COLO668 (cell line): ENCODE measurements around the gene GJA3.

Experiments
- DNase-seq: peaks from one replicate; lab custom pipeline; 2025; ENCODE audit not compliant: unreplicated experiment; lab: John Stamatoyannopoulos, UW

The GJA3 gene

GRCh38 chr13:20128459-20128931 lies 32.4 kb downstream of the GJA3 start:
- peak; percentile 48 for DNase-seq

- DNase-seq = peak; percentile 68
These were observed 33.0 kb downstream of the GJA3 start for GRCh38 chr13:20127562-20128458.

GRCh38 chr13:20127262-20127561 lies 33.6 kb downstream of the GJA3 start:
- no peak for DNase-seq

GRCh38 chr13:20126541-20127261 lies 34.2 kb downstream of the GJA3 start:
- no peak for DNase-seq

GRCh38 chr13:20125783-20126165 lies 35.1 kb downstream of the GJA3 start:
- no peak for DNase-seq

GRCh38 chr13:20125129-20125782 lies 35.6 kb downstream of the GJA3 start:
- no peak for DNase-seq

- no peak for DNase-seq
These were observed 36.5 kb downstream of the GJA3 start for GRCh38 chr13:20124303-20124702.

GRCh38 chr13:20121159-20121525 lies 39.7 kb downstream of the GJA3 start:
- DNase-seq = no peak

- no peak for DNase-seq
These were observed 40.9 kb downstream of the GJA3 start for GRCh38 chr13:20119960-20120359.

GRCh38 chr13:20118268-20119140 lies 42.3 kb downstream of the GJA3 start:
- peak; percentile 63 for DNase-seq

GRCh38 chr13:20116213-20116612 lies 44.6 kb downstream of the GJA3 start:
- DNase-seq = no peak

- no peak for DNase-seq
These were observed 46.7 kb downstream of the GJA3 start for GRCh38 chr13:20114066-20114610.

- no peak for DNase-seq
These were observed 51.8 kb downstream of the GJA3 start for GRCh38 chr13:20109037-20109436.

GRCh38 chr13:20106742-20107141 lies 54.1 kb downstream of the GJA3 start:
- no peak for DNase-seq

GRCh38 chr13:20105161-20105689 lies 55.6 kb downstream of the GJA3 start:
- DNase-seq = no peak

GRCh38 chr13:20102525-20103180 lies 58.2 kb downstream of the GJA3 start:
- no peak for DNase-seq

GRCh38 chr13:20101467-20102316 lies 59.2 kb downstream of the GJA3 start:
- DNase-seq = no peak

GRCh38 chr13:20099319-20099718 lies 61.5 kb downstream of the GJA3 start:
- no peak for DNase-seq

- DNase-seq = no peak
These were observed 66.9 kb downstream of the GJA3 start for GRCh38 chr13:20093951-20094350.
